GM21737 (cell line): ENCODE results near the gene RGL3.
A peak's percentile ranks its signal among the peaks of the same experiment; 100 is the strongest.
"Not testable (repeated sequence)": the region's sequence is repeated elsewhere in the genome, so short reads cannot be mapped to it uniquely, and the experiment has no call there.

Experiments
- ATAC-seq: cut with Tn5 transposase; IDR thresholded peaks from one replicate; pipeline ENCODE4 v1.9.1; 2021; ENCODE audit warnings: mild to moderate bottlenecking, moderate library complexity; ENCODE audit not compliant: unreplicated experiment

RGL3 gene

GRCh38 chr19:11450570-11451326 is 31.6 kb upstream of the RGL3 start:
- no peak for ATAC-seq

DNA sequence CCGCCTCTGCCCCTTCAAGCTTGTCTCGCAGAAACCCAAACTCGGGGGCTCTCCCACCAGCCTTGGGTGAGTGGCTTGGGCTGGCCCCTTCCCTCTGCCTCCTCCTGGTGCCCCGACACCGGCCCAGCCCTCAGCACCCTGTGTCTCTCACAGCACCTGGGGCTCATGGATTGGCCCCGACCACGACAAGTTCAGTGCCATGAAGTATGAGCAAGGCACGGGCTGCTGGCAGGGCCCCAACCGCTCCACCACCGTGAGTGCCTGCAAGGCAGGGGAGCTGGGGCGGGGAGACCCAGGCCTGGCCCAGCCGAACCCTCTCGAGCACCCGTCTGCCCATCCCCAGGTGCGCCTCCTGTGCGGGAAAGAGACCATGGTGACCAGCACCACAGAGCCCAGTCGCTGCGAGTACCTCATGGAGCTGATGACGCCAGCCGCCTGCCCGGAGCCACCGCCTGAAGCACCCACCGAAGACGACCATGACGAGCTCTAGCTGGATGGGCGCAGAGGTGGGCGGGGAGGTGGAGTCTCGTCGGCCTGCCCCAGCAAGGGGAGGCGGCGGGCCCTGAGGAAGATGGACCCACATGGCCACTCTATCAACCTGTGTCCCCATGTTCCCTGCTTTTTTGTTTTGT is 29.9 kb upstream of the RGL3 start:
- no peak for ATAC-seq

DNA sequence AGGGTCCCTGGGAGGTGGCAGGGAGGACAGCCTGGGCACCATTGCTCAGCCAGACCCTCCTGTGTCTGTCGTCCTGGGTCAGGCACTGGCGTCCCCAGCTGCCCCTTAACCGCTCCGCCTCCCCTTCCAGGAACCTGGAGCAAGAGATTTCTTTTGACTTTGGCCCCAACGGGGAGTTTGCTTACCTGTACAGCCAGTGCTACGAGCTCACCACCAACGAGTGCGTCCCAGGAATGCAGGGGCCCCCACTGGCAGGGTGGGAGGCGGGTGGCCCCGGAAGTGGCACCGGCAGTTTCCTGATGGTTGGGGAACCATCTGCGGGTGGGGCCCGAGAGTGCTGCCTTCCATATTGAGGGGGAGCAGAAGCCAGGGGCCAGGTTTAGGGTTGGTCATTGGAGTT is 29.3 kb upstream of the RGL3 start:
- no peak for ATAC-seq

DNA sequence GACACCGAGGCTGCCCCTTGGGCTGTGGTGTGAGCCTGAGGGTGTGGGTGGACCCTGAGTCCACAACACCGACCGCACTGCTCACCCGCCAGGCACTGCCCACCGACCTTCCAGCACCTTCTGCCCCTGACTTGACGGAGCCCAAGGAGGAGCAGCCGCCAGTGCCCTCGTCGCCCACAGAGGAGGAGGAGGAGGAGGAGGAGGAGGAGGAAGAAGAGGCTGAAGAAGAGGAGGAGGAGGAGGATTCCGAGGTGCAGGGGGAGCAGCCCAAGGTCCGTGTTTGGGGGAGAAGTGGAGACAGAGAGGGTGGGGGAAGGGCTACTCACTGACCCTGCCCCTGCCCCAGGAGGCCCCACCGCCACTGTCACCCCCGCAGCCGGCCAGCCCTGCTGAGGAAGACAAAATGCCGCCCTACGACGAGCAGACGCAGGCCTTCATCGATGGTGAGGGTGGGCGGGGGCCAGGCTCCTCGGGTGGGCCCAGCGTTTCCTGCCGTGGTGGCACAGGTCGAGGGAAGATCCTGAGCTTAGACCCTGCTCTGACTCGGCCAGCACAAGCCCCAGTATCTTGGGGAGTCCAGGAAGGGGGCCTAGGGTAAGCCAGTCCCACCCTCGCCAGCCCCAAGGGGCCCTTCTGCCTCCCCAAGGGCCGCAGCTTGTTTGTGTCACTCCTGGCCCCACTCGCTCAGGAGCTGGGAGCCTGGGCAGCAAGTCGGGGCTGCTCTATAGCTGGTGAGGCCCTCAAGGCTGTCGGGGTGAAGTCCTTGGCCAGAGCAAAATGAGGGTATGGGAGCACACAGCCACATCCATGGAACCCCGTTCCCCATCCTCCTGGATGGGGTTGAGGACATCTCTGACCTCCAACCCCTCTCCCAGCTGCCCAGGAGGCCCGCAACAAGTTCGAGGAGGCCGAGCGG is 28.5 kb upstream of the RGL3 start:
- ATAC-seq, result no peak

DNA sequence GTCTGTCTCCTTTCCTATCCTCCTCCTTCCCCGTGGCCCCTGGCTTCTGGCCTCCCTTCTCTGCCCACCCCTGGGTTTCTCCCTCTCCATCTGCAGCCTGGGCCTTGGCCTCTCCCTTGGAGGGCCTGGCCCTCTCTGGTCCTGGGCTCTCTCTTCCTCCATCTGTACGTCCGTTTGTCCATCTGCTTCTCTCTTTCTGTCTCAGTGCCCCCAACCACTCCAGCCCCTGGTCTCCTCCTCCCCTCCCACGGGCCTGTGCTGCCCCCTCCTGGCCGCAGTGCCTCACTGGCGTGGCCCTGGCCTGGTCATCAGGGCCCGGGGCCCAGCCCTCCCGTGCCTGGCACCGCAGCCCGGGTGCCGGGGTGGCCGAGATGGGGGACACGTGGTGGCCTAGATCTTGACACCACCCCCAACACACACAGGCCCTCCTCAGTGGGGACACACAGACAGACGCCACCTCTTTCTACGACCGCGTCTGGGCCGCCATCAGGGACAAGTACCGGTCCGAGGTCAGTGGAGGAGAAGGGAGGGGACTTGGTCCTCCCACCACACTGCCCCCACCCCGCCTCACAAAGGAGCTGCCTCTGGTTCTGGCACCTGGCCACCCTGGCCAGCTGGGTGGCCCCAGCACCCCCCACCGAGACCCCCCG is 27.7 kb upstream of the RGL3 start:
- ATAC-seq, result no peak

DNA sequence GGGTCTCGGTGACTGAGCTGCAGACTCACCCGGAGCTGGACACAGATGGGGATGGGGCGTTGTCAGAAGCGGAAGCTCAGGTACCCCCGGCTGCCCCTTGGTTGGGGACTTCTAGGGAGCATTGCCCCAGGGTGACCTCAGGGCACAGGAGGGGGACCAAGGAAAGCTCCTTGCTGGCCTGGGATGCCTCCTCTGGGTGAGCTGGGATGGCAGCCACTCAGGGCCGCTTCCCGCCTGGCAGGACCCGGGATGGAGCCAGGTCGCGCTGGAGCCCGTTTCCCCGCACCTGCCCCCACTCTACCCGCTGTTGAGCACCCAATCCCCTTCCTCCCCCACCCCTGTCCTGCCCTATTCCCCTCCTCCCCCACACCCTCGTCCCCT is 27.1 kb upstream of the RGL3 start:
- no peak for ATAC-seq

- ATAC-seq, result no peak
These were observed 26.0 kb upstream of the RGL3 start for GRCh38 chr19:11445141-11445540.

- ATAC-seq, result no peak
These were observed 24.9 kb upstream of the RGL3 start for GRCh38 chr19:11444059-11444458.

DNA sequence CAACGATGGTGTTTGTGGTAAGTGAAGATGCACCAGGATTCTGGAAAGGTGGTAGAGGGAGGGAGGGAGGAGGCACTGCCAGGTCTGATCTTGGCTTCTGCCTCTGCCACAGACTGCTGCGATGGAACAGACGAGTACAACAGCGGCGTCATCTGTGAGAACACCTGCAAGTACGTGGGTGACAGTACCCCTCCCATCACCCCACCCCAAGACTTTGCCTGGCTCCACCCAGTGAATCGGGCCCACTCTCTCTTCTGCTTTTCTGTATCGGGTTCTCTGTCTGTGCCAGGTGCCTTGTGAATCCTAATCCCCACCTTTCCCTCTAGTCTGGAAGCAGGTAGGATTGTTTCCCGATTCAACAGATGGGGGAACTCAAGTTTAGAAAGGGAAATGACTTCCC is 18.8 kb upstream of the RGL3 start:
- no peak for ATAC-seq

DNA sequence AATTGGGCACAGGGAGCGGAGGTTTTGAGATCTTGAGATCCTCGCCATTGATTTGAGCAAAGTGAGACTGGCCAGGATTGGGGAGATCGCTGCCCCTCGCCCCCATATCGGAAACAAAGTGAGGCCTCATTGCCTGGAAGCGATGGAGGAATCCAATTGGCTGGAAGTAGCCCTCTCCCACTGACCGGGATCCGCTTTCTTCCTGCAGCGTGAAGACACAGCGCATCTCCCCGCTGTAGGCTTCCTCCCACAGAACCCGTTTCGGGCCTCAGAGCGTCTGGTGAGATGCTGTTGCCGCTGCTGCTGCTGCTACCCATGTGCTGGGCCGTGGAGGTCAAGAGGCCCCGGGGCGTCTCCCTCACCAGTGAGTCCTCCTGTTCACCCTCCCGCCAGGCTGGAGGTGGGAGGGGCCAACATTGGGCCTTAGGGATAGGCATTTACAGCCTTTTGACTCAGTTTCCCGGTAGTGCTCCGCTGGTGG is 16.8 kb upstream of the RGL3 start:
- no peak for ATAC-seq

GRCh38 chr19:11435057-11435832 is 16.1 kb upstream of the RGL3 start, which contains the start of the genes ODAD3 and PRKCSH:
TSS of gene ODAD3 (minus strand) at chr19:11435121. CDS start at chr19:11435016, 105 bp downstream.
TSS of gene PRKCSH (plus strand) at chr19:11435635. CDS start at chr19:11436118, 483 bp downstream.
- ATAC-seq, result peak; percentile 87

DNA sequence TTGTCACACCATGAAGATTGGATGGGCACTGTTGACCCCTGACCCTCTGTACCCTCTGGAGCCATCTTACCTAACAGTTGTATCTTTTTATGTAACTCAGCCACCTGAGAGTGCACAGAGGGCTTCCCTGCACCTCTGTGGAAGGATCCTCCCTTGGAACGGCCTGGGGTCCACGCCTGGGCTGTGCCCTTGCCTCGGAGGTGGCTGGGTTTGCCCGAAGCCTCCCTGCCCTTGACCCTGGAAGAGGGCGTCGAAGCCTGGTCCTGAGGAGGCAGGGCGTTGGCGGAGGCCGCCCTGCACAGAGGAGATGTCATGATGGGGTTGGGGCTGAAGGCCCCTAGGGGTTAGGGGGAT is 15.6 kb upstream of the RGL3 start:
- peak; percentile 12 for ATAC-seq

DNA sequence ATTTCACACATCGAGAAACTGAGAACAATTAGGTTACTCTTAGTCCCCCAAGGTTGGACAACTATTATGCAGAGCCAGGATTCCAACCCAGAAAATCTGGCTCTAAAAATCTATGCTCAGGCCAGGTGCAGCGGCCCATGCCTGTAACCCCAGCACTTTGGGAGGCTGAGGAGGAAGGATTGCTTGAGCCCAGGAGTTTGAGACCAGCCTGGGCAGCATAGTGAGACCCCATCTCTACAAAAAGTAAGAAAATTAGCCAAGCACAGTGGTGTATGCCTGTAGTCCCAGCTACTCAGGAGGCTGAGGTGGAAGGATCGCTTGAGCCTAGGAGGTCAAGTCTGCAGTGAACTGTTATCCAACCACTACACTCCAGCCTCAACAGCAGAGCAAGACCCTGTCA is 14.4 kb upstream of the RGL3 start:
- ATAC-seq, result not testable (repeated sequence)

DNA sequence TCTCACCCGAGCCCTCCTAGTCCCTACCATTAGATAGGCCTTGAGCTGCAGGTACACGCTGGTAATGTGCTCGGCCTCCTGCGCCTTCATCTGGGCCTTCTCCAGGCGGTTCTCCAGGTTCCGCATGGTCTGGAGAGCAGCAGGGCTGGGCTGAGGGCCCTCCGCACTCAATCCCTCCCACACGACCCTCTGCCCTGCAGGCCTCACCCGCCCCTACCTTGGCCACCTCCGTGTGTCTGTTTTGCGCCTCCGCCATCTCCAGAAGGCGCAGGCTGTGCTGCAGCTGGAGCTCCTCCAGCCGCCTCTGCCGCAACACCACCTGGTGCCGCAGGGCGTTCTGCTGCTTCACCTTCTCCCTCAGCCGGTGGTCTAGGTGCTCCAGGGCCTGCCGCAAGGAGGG is 7.5 kb upstream of the RGL3 start:
- no peak for ATAC-seq

GRCh38 chr19:11425719-11426457 is 6.8 kb upstream of the RGL3 start:
- no peak for ATAC-seq

DNA sequence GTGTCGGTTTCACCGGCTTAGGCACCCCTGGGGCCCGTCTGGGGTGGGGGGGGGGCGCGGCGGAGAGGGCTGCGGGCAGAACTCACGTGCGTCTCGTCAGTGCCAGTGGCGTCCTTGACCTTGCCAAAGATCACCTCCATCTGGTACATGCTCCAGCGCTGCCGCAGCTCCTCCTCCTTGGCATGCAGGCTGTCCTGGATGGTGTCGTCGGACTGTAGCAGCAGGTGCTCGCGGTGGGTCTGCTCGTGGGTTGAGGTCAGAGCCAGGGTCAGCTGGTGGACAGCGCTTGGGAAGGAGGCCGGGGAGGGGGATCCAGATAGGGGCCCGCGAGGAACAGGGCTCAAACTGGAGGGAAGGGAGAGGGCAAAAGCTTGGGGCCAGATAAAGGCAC is 4.7 kb upstream of the RGL3 start:
- no peak for ATAC-seq

DNA sequence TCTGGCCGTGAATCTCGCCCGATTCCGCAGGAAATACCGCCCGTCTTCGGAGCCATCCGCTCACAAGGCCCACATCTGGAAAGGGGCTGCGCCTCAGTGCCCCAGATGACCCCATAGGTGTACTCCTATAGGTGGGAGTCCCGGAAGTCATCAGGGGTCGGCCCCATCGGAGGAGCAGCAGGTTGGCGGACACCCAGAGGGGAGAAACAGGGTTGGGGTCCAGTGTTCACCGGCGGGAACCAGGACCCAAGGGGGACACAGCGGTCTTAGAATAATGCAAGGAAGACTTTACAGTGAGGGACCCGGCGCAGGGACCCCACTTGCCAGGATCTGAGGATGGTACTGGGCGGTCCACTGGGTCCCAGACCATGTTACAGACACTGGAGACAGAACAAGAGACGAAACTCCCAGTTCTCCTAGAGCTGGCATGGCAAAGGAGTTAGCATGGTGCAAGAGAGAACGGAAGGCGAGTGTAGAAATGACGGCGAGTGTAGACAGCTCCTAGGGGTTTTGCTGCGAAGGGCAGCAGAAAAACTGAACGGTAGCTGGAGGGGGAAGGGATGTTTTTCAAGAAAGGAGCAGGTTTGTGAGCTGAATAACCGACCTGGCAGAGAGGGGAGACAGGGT is 4.2 kb upstream of the RGL3 start:
- ATAC-seq, result no peak

DNA sequence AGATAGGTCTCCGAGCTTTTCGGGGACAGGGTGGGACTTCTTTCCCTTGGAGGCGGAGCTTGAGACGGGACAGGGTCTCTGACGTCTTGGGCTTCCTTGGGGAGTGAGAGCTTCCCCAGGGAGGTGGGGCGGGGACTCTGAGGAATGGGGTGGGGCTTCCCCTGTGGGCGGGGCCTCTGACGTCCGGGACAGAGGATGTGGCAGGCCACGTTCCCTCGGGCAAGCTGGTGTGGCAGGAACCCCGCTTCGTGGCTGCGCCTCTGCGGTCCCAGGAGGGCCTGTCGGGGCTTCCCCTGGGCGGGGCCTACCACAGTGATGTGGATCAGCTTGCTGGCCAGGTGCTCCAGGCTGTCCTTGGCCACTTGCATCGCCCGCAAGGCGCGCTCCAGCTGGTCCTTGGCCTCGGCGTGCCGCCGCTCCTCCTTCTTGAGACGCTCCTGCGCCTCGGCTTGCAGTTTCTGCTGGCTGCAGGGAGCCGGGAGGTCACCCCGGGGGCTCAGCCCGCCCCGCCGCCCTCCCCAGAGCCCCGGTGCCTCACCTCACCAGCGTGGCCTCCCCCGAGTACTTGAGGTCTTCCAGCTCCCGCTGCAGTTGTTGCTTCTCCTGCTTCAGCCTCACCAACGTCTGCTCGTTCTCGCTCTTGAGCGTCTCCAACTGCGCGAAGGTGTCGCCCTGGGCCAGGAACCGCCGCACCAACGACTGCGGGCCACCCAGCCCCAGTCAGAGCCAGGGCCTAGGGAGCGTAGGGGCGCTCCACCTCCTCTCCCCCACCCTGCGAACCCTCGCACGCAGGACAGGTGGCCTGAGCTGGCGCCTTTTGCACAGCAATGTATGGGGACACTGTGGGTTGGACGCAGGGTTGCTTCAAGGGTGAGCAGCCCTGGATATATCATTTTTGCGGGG is 3.3 kb upstream of the RGL3 start:
- peak; percentile 67 for ATAC-seq
